ENCODE results near the gene IRF2BP1.

IRF2BP1 gene

DNA sequence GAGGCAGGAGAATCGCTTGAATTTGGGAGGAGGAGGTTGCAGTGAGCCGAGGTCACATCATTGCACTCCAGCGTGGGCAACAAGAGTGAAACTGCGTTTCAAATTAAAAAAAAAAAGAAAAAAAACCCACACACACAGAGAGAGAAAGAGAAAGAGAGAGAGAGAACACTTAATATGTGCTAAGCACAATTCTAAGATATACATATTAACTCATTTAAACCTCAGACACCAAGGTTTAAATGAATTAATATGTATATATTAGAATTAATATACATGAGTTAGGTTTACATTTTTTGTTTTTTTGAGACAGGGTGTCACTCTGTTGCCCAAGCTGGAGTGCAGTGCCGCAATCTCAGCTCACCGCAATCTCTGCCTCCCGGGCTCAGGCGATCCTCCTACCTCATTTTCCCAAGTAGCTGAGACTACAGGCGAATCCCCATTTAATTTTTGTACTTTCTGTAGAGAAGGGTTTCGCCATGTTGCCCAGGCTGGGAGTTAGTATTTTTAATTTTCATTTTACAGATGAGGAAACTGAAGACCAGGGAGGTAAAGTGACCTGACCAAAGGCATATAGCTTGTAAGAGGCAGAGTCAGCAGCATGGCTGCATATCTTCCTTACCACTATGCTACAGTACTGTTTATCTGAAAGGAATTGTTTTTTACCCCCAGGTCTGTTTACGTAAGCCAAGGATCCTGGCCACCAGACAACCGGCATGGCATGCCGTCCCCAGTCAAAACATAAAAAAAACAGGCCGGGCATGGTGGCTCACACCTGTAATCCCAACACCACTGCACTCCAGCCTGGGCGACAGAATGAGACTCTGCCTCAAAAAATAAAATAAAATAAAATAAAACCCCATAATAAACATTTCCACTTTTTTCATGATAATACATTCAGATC, 25.3 kb downstream of the IRF2BP1 start:
- DNase-seq (ENCODE audit: low spot score) = no peak

- DNase-seq (ENCODE audit: low spot score) = no peak
Measured at GRCh38 chr19:45854167-45854778, 31.7 kb downstream of the IRF2BP1 start.

- no peak for DNase-seq (ENCODE audit: low spot score)
Measured at GRCh38 chr19:45852983-45853382, 33.0 kb downstream of the IRF2BP1 start.

- DNase-seq (ENCODE audit: low spot score) = no peak
Measured at GRCh38 chr19:45852145-45852750, 33.7 kb downstream of the IRF2BP1 start.

GRCh38 chr19:45848922-45849321, 37.0 kb downstream of the IRF2BP1 start:
- DNase-seq (ENCODE audit: low spot score) = no peak

DNA sequence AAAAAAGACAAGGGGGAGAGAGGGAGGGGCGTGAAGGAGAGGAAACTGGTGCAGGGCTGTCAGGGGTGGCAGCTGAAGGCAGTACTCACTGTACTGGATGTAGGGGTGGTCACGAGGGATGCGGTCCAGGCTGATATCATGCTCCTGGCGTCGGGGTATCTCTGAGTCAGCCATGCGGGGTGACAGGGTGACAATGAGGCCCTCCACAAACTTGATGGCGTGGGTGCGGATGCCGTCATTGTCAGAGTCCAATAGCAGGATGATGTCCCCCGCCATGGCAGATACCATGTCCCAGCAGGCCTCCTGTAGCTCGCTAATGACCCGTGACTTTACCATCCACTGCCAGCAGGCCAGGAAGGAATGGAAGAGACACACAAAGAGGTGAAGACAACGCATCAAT, 38.3 kb downstream of the IRF2BP1 start:
- DNase-seq (ENCODE audit: low spot score) = no peak

DNA sequence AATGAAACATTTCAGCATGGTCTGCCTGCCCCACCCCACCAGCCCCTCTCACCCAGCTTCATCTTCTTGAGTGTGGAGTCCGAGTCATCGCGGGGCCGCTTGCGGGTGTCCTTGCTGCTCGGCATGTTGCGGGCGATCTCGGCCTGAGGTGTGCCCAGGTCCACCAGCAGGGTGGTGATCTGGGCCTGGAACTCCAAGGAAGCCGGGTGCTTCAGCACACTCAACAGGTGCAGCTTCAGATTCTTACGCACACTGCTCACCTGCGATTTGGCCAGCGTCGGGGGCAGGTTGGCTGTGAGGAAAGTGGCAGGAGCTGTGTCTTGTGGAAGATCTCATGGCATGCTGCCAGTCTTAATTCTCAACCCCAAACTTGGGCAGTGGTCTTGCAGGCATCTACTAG, 43.7 kb downstream of the IRF2BP1 start:
- no peak for DNase-seq (ENCODE audit: low spot score)

- DNase-seq (ENCODE audit: low spot score) = no peak
Measured at GRCh38 chr19:45834970-45835369, 51.0 kb downstream of the IRF2BP1 start.
